GM21390 (cell line): ENCODE results near the gene LIN37.
A peak's percentile ranks its signal among the peaks of the same experiment; 100 is the strongest.

Experiments used
- ATAC-seq: cut with Tn5 transposase; IDR thresholded peaks from one replicate; pipeline ENCODE4 v1.9.1; 2021; ENCODE audit not compliant: unreplicated experiment

LIN37 gene

GRCh38 chr19:35748106-35749020, at the start of gene LIN37:
Gene LIN37, plus strand, starts transcription at chr19:35748576. Its CDS starts 149 bp downstream, at chr19:35748725.
- ATAC-seq, result peak; percentile 63

DNA sequence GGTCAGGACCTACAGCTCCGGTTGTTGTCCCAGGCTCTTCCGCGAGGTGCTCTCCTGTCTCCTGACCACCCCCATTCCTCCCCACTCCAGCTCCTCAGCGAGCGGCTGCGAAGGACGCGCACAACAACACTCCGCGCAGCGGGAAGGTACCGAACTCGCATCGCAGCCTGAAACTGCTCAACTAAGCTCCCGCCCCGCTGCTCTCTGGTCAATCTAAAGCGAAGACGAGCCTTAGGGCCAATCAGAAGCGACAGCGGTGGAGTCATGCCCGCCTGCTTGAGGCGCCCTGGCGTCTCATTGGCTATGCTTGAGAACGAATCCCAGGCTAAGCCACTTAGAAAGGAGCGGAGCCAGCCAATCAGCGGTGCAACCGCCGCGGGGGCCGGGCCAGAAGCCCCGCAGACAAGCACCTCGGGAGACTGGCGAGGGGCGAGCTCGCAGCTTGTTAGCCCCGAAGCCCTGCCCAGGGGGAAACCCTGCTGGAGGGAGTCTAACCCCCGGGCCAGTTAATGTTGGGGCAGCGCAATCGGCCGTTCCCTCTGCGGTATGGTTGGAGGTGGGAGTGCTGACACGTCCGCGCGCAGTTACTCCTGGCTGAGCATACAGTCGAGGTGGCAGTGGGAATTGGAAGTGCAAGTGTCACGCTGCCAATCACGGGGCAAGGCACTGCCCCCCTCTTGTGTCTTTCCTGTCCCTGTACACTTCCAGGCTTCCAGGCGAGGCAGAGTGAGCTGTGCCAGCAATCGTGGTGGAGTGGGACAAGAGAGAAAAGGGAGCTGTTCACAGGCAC, 46.0 kb upstream of the LIN37 start:
- peak; percentile 96 for ATAC-seq

DNA sequence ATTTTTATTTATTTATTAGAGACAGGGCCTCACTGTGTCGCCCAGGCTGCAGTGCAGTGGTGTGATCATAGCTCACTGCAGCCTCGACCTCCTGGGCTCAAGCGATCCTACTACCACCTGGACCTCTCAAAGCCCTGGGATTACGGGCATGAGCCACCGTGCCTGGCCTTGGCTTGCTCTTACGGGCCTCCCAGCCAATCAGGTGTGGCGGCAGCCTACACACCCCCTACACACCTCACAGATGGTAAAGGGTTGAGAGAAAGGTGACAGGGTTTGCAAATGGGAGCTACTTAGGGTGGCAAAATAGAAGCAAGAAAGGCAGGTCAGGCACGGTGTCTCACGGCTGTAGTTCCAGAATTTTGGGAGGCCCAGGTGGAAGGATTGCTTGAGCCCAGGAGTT, 45.0 kb upstream of the LIN37 start:
- ATAC-seq, result no peak

DNA sequence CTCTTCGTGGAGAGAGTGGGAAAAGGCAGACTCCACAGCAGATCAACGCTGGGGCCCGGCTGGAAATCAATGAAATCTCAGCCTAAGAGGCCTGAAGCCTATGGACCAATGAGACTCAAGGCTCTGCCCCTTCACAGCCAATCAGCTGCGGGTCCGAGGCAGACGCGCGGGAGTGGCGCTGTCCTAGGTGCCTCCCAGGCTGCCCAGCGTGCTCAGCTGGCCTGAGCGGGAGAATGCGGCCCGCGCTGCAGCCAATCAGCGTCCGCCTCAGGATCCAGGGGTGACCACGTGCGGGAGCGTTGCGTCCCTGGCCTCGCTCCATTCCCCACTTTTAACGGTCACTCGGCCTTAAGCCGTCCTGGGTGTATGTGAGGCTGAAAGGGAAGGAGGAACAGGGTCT, 44.2 kb upstream of the LIN37 start, which contains the start of gene ZBTB32:
Gene ZBTB32, plus strand, starts transcription at position 341 of the 400 bp plus-strand sequence. CDS start 10,069 bp downstream, outside the sequence.
- no peak for ATAC-seq

- ATAC-seq, result no peak
These were observed 40.0 kb upstream of the LIN37 start for GRCh38 chr19:35708391-35708790.

- peak; percentile 37 for ATAC-seq
These were observed 37.3 kb upstream of the LIN37 start for GRCh38 chr19:35710784-35711723.

DNA sequence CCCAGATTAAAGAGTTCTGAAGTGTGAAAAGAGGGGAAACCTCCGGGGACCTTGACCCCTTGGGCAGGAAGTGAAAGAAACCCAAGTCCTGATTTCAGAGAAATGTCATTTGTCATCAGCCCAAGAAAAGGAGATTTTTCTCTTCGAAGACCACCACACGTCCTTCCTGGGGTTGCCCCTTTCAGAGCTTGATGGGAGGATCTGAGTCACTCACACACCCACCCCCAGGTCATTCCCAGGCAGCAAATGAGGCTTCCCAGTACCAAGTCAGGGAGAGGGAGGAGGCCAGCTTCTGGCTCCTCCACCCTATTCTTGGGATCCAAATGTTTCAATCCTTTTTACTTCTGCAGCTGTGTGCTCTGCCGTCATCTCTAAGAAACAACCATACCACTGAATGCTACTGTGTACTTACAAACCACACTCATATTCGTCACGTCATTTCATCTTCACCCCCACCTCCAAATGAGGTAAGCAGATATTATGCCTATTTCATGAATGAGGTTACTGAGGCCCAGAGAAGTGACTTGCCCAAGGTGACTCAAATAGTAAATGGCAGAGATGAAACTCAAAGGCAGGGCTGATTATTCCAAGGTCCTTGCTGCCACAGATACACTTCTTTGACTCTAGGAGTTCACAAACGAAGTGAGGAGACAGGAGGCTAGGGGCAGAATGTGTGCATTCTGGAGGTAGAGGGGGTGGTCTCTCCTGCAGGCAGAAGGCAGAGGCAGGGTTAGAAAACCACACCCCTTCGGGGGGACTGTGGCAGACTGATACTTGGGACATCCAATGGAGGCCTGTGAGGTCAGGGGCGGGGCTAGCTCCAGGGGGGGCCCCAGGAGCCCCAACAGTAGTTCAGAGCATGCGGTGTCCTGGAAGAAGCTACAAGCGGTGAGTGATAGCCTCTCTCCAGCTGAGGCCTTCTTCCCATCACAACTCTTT, 35.5 kb upstream of the LIN37 start:
- peak; percentile 18 for ATAC-seq

DNA sequence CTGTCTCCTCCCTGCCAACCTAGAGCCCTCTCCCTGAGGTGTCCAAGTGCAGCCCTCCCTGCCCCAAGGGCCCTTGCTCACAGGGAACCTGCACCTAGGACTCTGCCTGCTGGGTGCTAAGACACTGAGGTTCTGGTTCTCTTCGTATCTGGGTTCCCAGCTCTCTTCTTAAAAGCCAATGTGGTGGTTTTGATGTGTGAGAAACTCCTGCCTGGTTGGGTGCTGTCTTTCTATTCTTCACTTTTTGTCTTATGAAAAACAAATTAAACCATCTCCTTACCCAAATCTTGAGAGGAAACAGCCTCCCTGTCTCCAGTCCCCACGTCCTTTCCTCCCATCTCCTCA, 34.9 kb upstream of the LIN37 start:
- ATAC-seq, result no peak

DNA sequence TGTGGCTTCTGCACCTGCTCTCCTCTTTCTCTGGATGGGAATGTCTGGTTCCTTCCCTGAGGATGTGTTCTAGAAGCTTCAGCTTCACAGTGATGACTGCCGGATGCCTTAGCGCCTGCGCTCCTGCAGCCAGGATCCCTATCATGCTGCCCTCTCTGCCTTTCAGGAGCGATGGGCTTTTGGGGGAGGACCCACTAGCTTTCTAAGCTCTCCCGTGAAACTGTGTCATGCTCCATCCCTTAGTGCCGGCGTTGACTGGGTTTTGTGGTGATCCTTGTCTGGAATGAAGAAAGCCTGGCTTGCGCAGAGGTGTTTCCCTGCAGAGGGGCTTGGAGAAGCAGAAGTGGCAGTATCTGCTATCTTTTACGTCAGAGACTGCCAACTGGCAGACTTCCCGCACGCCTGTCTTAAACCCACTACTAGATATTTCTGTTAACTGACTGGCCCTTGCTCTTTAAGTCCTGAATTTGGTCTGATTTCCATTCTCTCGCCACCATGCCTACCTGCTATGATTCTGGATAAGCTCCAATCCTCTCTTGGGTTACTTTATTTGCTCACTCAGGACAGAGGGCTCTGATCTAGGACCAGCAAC, 34.4 kb upstream of the LIN37 start:
- no peak for ATAC-seq

DNA sequence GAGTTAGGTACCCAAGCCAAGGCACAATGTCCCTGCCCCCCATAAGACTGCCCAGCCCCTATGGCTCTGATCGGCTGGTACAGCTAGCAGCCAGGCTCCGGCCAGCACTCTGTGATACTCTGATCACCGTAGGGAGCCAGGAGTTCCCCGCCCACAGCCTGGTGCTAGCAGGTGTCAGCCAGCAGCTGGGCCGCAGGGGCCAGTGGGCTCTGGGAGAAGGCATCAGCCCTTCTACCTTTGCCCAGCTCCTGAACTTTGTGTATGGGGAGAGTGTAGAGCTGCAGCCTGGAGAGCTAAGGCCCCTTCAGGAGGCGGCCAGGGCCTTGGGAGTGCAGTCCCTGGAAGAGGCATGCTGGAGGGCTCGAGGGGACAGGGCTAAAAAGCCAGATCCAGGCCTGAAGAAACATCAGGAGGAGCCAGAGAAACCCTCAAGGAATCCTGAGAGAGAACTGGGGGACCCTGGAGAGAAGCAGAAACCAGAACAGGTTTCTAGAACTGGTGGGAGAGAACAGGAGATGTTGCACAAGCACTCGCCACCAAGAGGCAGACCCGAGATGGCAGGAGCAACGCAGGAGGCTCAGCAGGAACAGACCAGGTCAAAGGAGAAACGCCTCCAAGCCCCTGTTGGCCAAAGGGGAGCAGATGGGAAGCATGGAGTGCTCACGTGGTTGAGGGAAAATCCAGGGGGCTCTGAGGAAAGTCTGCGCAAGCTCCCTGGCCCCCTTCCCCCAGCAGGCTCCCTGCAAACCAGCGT, 33.6 kb upstream of the LIN37 start:
- ATAC-seq, result no peak

DNA sequence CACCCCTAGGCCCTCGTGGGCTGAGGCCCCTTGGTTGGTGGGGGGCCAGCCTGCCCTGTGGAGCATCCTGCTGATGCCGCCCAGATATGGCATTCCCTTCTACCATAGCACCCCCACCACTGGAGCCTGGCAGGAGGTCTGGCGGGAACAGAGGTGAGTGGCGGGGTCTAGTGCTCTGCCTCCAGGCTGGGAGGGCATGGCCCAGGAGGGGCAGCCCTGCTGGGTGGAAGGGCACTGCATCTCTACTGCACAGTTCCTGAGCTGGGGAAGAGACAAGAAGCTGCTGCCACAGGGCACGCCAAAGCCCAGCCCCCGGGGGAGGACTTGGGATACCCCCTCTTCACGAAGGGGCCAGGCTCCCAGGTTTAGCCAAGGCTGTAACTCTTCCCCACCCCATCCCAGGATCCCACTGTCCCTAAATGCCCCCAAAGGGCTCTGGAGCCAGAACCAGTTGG, 33.0 kb upstream of the LIN37 start:
- ATAC-seq, result no peak

DNA sequence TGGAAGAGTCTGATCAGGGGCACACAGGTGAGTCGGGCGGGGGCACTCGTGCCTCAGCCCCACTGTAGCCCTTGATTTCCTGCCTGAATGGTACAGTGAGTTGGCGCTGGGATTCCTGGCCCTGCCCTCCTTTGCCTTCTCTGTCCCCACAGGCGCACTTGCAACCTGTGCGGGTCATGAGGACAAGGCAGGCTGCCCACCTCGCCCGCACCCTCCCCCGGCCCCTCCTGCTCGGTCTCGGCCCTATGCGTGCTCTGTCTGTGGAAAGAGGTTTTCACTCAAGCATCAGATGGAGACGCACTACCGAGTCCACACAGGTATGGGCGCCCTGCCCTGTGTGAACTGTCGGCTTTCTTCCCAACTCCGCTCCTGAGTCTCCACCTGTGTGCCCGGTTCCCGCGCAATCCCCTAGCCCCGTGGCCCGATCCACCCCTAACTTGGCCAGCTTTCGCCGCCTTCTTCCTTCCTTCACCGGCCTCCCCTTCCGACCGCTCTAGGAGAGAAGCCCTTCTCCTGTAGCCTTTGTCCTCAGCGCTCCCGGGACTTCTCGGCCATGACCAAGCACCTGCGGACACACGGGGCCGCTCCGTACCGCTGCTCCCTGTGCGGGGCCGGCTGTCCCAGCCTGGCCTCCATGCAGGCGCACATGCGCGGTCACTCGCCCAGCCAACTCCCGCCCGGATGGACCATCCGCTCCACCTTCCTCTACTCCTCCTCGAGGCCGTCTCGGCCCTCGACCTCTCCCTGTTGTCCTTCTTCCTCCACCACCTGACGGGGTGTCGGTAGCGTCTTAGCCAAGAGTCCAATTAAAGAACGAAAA, 32.2 kb upstream of the LIN37 start:
- no peak for ATAC-seq

GRCh38 chr19:35716801-35717664, 31.3 kb upstream of the LIN37 start:
- peak; percentile 55 for ATAC-seq

GRCh38 chr19:35717665-35718344, 30.6 kb upstream of the LIN37 start, which contains the start of gene KMT2B:
Gene KMT2B, plus strand, starts transcription at chr19:35718003. Its CDS starts 16 bp downstream, at chr19:35718019.
- no peak for ATAC-seq

DNA sequence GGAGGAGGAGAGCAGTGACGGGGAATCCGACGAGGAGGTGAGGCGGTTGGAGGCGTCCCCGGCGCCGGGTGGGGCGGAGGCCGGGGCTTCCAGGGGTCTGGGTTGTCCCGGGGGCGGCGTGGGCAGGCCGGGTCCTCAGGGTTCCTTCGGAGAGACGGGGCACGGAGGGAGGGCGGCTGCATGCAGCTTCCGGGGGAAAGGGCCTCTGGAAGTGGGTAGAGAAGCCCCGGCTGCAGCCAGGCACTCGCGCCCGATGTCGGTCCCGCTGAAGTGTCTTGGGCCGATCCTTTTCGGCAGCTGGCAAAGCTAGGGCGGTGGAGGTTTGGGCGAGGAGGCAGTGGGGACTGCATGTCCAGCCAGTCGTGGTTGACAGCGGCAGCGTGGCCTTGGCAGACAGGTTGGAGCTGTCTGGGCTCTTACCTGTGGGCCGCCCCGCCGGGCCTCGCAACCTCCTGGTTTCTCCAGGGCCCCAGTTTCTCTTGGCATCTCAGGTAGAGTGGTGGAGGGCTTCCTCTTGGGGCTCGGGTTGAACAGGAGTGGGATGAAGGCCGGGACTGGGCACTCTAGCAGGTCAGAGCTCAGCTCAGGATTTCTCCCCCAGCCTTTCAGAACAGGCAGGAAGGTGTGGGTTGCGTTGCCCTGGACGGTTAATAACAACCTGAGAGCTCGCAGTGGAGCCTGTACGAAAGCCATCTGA, 29.9 kb upstream of the LIN37 start:
- no peak for ATAC-seq
